ENCODE measurements around the gene ARAP3.

The ARAP3 gene

GRCh38 chr5:141692919-141693725 lies 11.1 kb upstream of the ARAP3 start:
- DNase-seq (ENCODE audit: low spot score) = peak; percentile 31
- TF ChIP-seq, protein P1, sequence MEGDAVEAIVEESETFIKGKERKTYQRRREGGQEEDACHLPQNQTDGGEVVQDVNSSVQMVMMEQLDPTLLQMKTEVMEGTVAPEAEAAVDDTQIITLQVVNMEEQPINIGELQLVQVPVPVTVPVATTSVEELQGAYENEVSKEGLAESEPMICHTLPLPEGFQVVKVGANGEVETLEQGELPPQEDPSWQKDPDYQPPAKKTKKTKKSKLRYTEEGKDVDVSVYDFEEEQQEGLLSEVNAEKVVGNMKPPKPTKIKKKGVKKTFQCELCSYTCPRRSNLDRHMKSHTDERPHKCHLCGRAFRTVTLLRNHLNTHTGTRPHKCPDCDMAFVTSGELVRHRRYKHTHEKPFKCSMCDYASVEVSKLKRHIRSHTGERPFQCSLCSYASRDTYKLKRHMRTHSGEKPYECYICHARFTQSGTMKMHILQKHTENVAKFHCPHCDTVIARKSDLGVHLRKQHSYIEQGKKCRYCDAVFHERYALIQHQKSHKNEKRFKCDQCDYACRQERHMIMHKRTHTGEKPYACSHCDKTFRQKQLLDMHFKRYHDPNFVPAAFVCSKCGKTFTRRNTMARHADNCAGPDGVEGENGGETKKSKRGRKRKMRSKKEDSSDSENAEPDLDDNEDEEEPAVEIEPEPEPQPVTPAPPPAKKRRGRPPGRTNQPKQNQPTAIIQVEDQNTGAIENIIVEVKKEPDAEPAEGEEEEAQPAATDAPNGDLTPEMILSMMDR (conservative IDR thresholded peaks at IDR 0.05; ENCODE audit: low read depth) = no peak
- CTCF ChIA-PET = interaction anchor here (0.6 to 9.7 kb wide), 14 partner anchors 10 to 494 kb away, joined by 3 to 157 read pairs (median 6); partner anchors contain the start of genes ARAP3, PCDH1, PCDH12 and PCDHB14
- POLR2A ChIA-PET (ENCODE audit: low non-redundant PET) = no interaction called here
- H3K27ac ChIP-seq = no peak overlapping the region

DNA sequence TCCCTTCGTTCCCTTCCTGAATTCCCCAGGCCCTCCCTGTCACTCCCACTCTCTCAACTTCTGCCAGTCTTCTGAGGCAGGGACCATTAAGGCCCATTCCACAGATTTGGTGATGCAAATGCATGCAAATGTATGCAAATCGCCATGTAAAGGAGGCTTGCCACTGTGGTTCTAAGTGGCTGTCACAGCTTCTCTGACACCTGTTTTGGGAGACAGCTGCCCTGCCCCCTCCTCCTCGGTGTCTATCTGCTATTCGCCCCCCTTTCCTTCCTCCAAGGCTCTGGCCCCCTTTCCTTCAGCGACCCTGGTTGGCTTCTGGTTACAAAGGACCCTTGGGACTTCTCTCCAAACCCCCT lies 10.5 kb upstream of the ARAP3 start:
- TF ChIP-seq, protein P1 (conservative IDR thresholded peaks at IDR 0.05; ENCODE audit: low read depth) = no peak
- ChIA-PET CTCF (interaction anchor here (0.5 to 9.7 kb wide), 42 partner anchors 9 to 963 kb away, joined by 3 to 157 read pairs (median 4); partner anchors contain the start of genes ARAP3, PCDH1, PCDH12 and RNF14), POLR2A (ENCODE audit: low non-redundant PET) (no interaction called here)
- DNase-seq (ENCODE audit: low spot score) = no peak
- no peak overlapping the region for H3K27ac ChIP-seq

DNA sequence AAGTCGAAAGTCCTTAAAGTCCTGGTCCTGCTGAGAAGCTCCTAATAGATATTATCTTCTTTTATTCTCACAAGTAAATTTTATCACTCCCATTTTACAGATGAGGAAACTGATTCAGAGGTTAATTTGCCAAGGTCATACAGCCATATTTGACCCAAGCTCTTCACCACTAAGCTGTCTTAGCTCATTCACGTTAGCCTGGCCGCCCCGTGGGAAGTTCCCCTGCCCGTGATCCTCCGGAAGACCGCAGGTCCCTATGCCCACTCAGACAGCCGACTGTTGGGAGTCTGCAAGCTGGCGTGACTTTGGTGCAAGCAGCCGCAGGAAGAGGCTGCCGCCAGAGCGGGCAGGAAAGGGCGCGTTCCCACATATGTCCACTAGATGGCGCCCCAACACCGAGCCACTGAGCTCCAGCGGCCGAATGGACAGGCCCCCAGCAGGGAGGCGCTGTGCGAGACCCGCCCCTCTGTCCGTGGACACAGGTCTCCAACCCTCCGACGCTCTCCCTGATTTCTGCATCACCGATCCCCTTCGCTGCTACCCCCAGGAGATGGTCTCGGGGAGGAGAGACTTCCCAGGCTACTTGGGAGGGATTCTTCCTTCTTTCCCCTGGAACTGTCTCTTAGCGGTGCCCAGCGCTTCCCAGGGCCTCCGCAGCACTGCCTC lies 10.0 kb upstream of the ARAP3 start:
- TF ChIP-seq, protein P1 (conservative IDR thresholded peaks at IDR 0.05; ENCODE audit: low read depth) = peak; percentile 99
- H3K27ac ChIP-seq = no peak overlapping the region
- POLR2A ChIA-PET (ENCODE audit: low non-redundant PET) = no interaction called here
- peak; percentile 84 for DNase-seq (ENCODE audit: low spot score)
- CTCF ChIA-PET = interaction anchor here (0.5 to 9.7 kb wide), 50 partner anchors 9 to 963 kb away, joined by 3 to 157 read pairs (median 4); partner anchors contain the start of genes ARAP3, PCDH1, PCDH12 and RNF14

DNA sequence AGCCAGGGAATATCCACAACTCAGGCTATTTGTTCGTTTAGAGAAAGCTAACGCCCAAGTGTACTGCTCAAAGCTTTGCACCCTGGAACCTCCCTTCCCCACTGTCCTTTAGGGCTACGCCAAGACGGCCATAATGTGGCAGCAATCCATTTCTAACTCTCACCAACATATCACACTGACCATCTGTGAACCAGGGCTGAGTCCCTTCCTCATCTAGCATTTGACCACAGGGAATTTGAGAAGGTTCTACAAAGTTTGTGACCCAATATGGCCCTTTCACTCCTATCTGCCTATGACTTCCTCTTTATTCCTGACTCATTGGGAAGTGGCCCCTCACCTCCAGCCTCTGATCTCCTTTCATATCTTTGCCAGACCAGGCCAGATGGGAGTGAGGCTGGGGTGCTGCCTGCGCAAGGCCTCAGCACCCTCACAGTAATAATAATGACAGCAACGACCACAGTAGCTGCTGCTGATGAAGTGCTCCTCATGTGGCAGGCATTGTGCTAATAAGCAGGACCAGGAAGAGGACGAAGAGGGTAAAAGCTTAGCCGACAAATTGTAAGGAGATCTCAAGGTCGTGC lies 9.3 kb upstream of the ARAP3 start:
- DNase-seq (ENCODE audit: low spot score) = no peak
- CTCF ChIA-PET = interaction anchor here (0.6 to 9.7 kb wide), 44 partner anchors 8 to 964 kb away, joined by 3 to 157 read pairs (median 4); partner anchors contain the start of genes ARAP3, PCDH1, PCDH12 and RNF14
- TF ChIP-seq, protein P1 (conservative IDR thresholded peaks at IDR 0.05; ENCODE audit: low read depth) = no peak

GRCh38 chr5:141686648-141687416 lies 4.8 kb upstream of the ARAP3 start:
- DNase-seq (ENCODE audit: low spot score) = no peak
- no peak overlapping the region for H3K27ac ChIP-seq
- ChIA-PET POLR2A (ENCODE audit: low non-redundant PET) (interaction anchor here (0.9 kb wide), 1 partner anchor 282 kb away, joined by 3 read pairs; the partner anchor contains the start of gene RNF14), CTCF (interaction anchor here (0.6 kb wide), 2 partner anchors 227 to 1810 kb away, joined by 3 to 4 read pairs; no protein-coding TSS in a partner anchor)
- TF ChIP-seq, protein P1 (conservative IDR thresholded peaks at IDR 0.05; ENCODE audit: low read depth) = no peak

More for the DNA sequence above, 9.3 kb upstream of the ARAP3 start:
- no peak overlapping the region for H3K27ac ChIP-seq
- POLR2A ChIA-PET (ENCODE audit: low non-redundant PET) = no interaction called here

Measured in RWPE1 (cell line).